NCI-H510A treated with DMSO at 0.1 percent for 48 hours (cell line): ENCODE data around the gene ATXN3L.

Source experiments
- DNase-seq: peaks from one replicate; lab custom pipeline; 2025; lab: John Stamatoyannopoulos, UW

ATXN3L gene

GRCh38 chrX:13319953-13320352 lies at the start of gene ATXN3L:
ATXN3L (minus strand) TSS chrX:13320053; CDS start chrX:13319934, 119 bp downstream.
- DNase-seq: no peak

- DNase-seq: no peak
Measured at GRCh38 chrX:13369256-13370030, 49.6 kb upstream of the ATXN3L start.

GRCh38 chrX:13367950-13368349 lies 48.1 kb upstream of the ATXN3L start:
- no peak for DNase-seq

GRCh38 chrX:13366698-13367097 lies 46.8 kb upstream of the ATXN3L start:
- DNase-seq: no peak

- DNase-seq: peak; percentile 8
Measured at GRCh38 chrX:13365161-13365560, 45.3 kb upstream of the ATXN3L start.

GRCh38 chrX:13364230-13364857 lies 44.5 kb upstream of the ATXN3L start:
- no peak for DNase-seq

GRCh38 chrX:13360146-13360545 lies 40.3 kb upstream of the ATXN3L start:
- DNase-seq: peak; percentile 27

GRCh38 chrX:13357925-13358324 lies 38.1 kb upstream of the ATXN3L start:
- peak; percentile 21 for DNase-seq

- peak; percentile 61 for DNase-seq
Measured at GRCh38 chrX:13346646-13347045, 26.8 kb upstream of the ATXN3L start.

GRCh38 chrX:13345438-13345837 lies 25.6 kb upstream of the ATXN3L start:
- no peak for DNase-seq

- no peak for DNase-seq
Measured at GRCh38 chrX:13345037-13345436, 25.2 kb upstream of the ATXN3L start.

GRCh38 chrX:13341491-13342101 lies 21.7 kb upstream of the ATXN3L start:
- no peak for DNase-seq

- no peak for DNase-seq
Measured at GRCh38 chrX:13340182-13340791, 20.4 kb upstream of the ATXN3L start.

- no peak for DNase-seq
Measured at GRCh38 chrX:13339607-13340006, 19.8 kb upstream of the ATXN3L start.

GRCh38 chrX:13338996-13339515 lies 19.2 kb upstream of the ATXN3L start:
- DNase-seq: no peak

- no peak for DNase-seq
Measured at GRCh38 chrX:13334491-13334890, 14.6 kb upstream of the ATXN3L start.

- no peak for DNase-seq
Measured at GRCh38 chrX:13330446-13330845, 10.6 kb upstream of the ATXN3L start.

GRCh38 chrX:13327666-13328065 lies 7.8 kb upstream of the ATXN3L start:
- DNase-seq: no peak

- DNase-seq: no peak
Measured at GRCh38 chrX:13323241-13323640, 3.4 kb upstream of the ATXN3L start.

- no peak for DNase-seq
Measured at GRCh38 chrX:13317366-13317765, 2.5 kb downstream of the ATXN3L start.

GRCh38 chrX:13311560-13311959 lies 8.3 kb downstream of the ATXN3L start:
- DNase-seq: no peak

- DNase-seq: no peak
Measured at GRCh38 chrX:13309631-13310030, 10.2 kb downstream of the ATXN3L start.

- no peak for DNase-seq
Measured at GRCh38 chrX:13307041-13307440, 12.8 kb downstream of the ATXN3L start.
